GM23338 (cell line): ENCODE data around the gene NCS1. TPM values are rescaled to one million over a fixed set of nuclear protein-coding genes. Genes with fewer than 3 reads are reported as not detected.

Source experiments
- ATAC-seq: fragments of 200-7000 bp; cut with Tn5 transposase; 3 replicates; pipeline ENCODE4 v1.9.1; 2020
- DNase-seq: peaks from one replicate; pipeline ENCODE4 v3.0.0-alpha.2; 2015; ENCODE audit warnings: low spot score
- H2AFZ ChIP-seq: fragments of 200-600 bp; sonication (generic); 2 replicates; pipeline ENCODE4 v1.8.0; 2016; ENCODE audit warnings: antibody characterized with exemption, mild to moderate bottlenecking, moderate library complexity
- H3F3A ChIP-seq: fragments of 200-600 bp; sonication (generic); replicated peaks from 2 replicates; pipeline ENCODE4 v1.8.0; 2017; ENCODE audit warnings: antibody characterized with exemption, mixed run types, low read depth
- H3K27ac ChIP-seq: fragments of 200-600 bp; sonication (generic); 2 replicates; pipeline ENCODE4 v1.6.1; 2016; ENCODE audit warnings: low read depth
- H3K27me3 ChIP-seq: fragments of 200-600 bp; sonication (generic); 2 replicates; pipeline ENCODE4 v1.8.0; 2016; ENCODE audit warnings: mild to moderate bottlenecking, mixed run types, moderate library complexity; ENCODE audit not compliant: insufficient read depth
- H3K36me3 ChIP-seq: fragments of 200-600 bp; sonication (generic); 2 replicates; pipeline ENCODE4 v1.8.0; 2016; ENCODE audit warnings: mild to moderate bottlenecking; ENCODE audit not compliant: insufficient read depth
- H3K4me1 ChIP-seq: fragments of 200-600 bp; sonication (generic); 2 replicates; pipeline ENCODE4 v1.8.0; 2016; ENCODE audit warnings: mild to moderate bottlenecking, moderate library complexity; ENCODE audit not compliant: insufficient read depth
- H3K4me2 ChIP-seq: fragments of 200-600 bp; sonication (generic); 2 replicates; pipeline ENCODE4 v1.7.1; 2017; ENCODE audit warnings: mixed run types
- H3K4me3 ChIP-seq: fragments of 200-600 bp; sonication (generic); 2 replicates; pipeline ENCODE4 v1.6.1; 2016; ENCODE audit warnings: mixed run types
- H3K79me2 ChIP-seq: fragments of 200-600 bp; sonication (generic); replicated peaks from 2 replicates; pipeline ENCODE4 v1.8.0; 2017; ENCODE audit warnings: mild to moderate bottlenecking; ENCODE audit not compliant: insufficient read depth
- H3K9me2 ChIP-seq: fragments of 200-600 bp; sonication (generic); 2 replicates; pipeline ENCODE4 v1.8.0; 2017; ENCODE audit not compliant: insufficient read depth
- H4K20me1 ChIP-seq: fragments of 200-600 bp; sonication (generic); replicated peaks from 2 replicates; pipeline ENCODE4 v1.8.0; 2017; ENCODE audit warnings: mild to moderate bottlenecking; ENCODE audit not compliant: insufficient read depth
- H3K27ac Mint-ChIP-seq: 2 replicates; pipeline ENCODE4 v1.8.0; 2020; ENCODE audit warnings: inconsistent platforms, mild to moderate bottlenecking, moderate library complexity, mixed read lengths
- H3K27me3 Mint-ChIP-seq: 3 replicates; pipeline ENCODE4 v1.8.0; 2022; ENCODE audit warnings: low read depth, mild to moderate bottlenecking, moderate library complexity, mixed read lengths, inconsistent platforms; ENCODE audit not compliant: insufficient read depth, poor library complexity
- H3K36me3 Mint-ChIP-seq: 3 replicates; pipeline ENCODE4 v1.8.0; 2021; ENCODE audit warnings: low read depth, mild to moderate bottlenecking, inconsistent platforms, moderate library complexity, mixed read lengths
- H3K4me1 Mint-ChIP-seq: 3 replicates; pipeline ENCODE4 v1.8.0; 2020; ENCODE audit warnings: mild to moderate bottlenecking, inconsistent platforms, mixed read lengths
- H3K4me3 Mint-ChIP-seq: 3 replicates; pipeline ENCODE4 v1.8.0; 2021; ENCODE audit warnings: moderate library complexity, mild to moderate bottlenecking, inconsistent platforms, mixed read lengths
- H3K9me3 Mint-ChIP-seq: 3 replicates; pipeline ENCODE4 v1.8.0; 2020; ENCODE audit warnings: moderate library complexity, mild to moderate bottlenecking, inconsistent platforms, mixed read lengths
- EZH2 ChIP-seq: fragments of 200-600 bp; sonication (generic); IDR thresholded peaks from one replicate; pipeline ENCODE4 v1.8.0; 2017; ENCODE audit warnings: antibody characterized with exemption, mild to moderate bottlenecking, low read depth; ENCODE audit not compliant: unreplicated experiment
- EZH2phosphoT487 ChIP-seq: fragments of 200-600 bp; sonication (generic); IDR thresholded peaks from one replicate; pipeline ENCODE4 v1.8.1; 2018; ENCODE audit warnings: antibody characterized with exemption; ENCODE audit not compliant: unreplicated experiment
- NANOG ChIP-seq: IDR thresholded peaks from 2 replicates; pipeline ENCODE4 v1.6.1; 2016; ENCODE audit warnings: antibody characterized with exemption, borderline replicate concordance
- POLR2AphosphoS5 ChIP-seq: IDR thresholded peaks from 2 replicates; pipeline ENCODE4 v1.6.1; 2016; ENCODE audit warnings: antibody characterized with exemption, low read depth
- STAT1 ChIP-seq: IDR thresholded peaks from one replicate; pipeline ENCODE4 v1.6.1; 2016; ENCODE audit warnings: antibody characterized with exemption; ENCODE audit not compliant: unreplicated experiment
- ZNF114 ChIP-seq: fragments of 250-450 bp; sonication (Bioruptor Pico); IDR thresholded peaks from 2 replicates; pipeline ENCODE4 v1.5.0; 2020; ENCODE audit warnings: mild to moderate bottlenecking, moderate library complexity
- ZNF462 ChIP-seq: fragments of 250-450 bp; sonication (Bioruptor Pico); IDR thresholded peaks from 2 replicates; pipeline ENCODE4 v1.5.0; 2020; ENCODE audit warnings: mild to moderate bottlenecking, moderate library complexity
- polyA plus RNA-seq: library from polyadenylated mRNA; unstranded; fragments of >200 nt; fragmentation: Nextera tagmentation; extraction: Ambion mirVana; gene quantifications from 2 replicates; pipeline ENCODE4 v1.2.1, GENCODE V29; 2016
- total RNA-seq: library from RNA; depleted of rRNA; stranded (reverse); fragments of >200 nt; shearing (Covaris generic); gene quantifications from 2 replicates; pipeline ENCODE4 v1.2.3, GENCODE V29; 2014

The NCS1 gene
- total and polyA plus RNA-seq, 2 experiments from 2014 or later = 8.2 to 34.3 TPM

- ATAC-seq = no peak
- H3K9me3 Mint-ChIP-seq = no peaks in the 10 kb centered on the region
- H3K27ac ChIP-seq = no peak overlapping the region
Observed at GRCh38 chr9:130145658-130146057, 26.5 kb upstream of the NCS1 start.

More at GRCh38 chr9:130145658-130146057, 26.5 kb upstream of the NCS1 start:
- Histone ChIP-seq H3K4me2 (no peak overlapping the region), H3K27me3 (no peaks in the 10 kb centered on the region), H4K20me1 (no peaks in the 10 kb centered on the region), H2AFZ (no peak overlapping the region), H3K4me1 (peaks cover 9% of the 10 kb centered on the region), H3K79me2 (no peaks in the 10 kb centered on the region), H3K36me3 (no peaks in the 10 kb centered on the region), H3K9me2 (0 out of 2 replicates have a peak, but pooled peaks cover 3% of the 10 kb centered on the region), H3F3A (0 out of 2 replicates have a peak, but pooled peaks cover 2% of the 10 kb centered on the region), H3K4me3 (no peak overlapping the region)
- H3K4me1 Mint-ChIP-seq = peaks cover 20% of the 10 kb centered on the region
- peaks cover 15% of the 10 kb centered on the region for H3K27me3 Mint-ChIP-seq
- no peak for DNase-seq
- no peaks in the 10 kb centered on the region for H3K36me3 Mint-ChIP-seq
- H3K27ac Mint-ChIP-seq = no peak overlapping the region
- no peak overlapping the region for H3K4me3 Mint-ChIP-seq
- TF ChIP-seq EZH2 = no peak
- no peak for TF ChIP-seq STAT1
- TF ChIP-seq POLR2AphosphoS5 = no peak
- no peak for TF ChIP-seq EZH2phosphoT487
- TF ChIP-seq NANOG = no peak
- no peak for TF ChIP-seq ZNF462 (CRISPR knock-in tag)
- no peak for TF ChIP-seq ZNF114 (CRISPR knock-in tag)
